Adrenal gland (tissue), 12 donors: Measurements from ENCODE around the gene PLXNA2. TPM values are rescaled to one million over a fixed set of nuclear protein-coding genes. Genes with fewer than 3 reads are reported as not detected.

Source experiments
- DNase-seq, 7 donors: peaks; one replicate each; pipeline ENCODE4 v3.0.0-alpha.2; 2019 to 2020
- H3K27ac ChIP-seq, 5 donors: fragments of 200-600 bp; sonication (generic) in 4 of 5; 1 replicate in 3 of 5; 2 replicates in 2 of 5; pipeline versions ENCODE4 v1.5.1 to v1.8.0; 2016 to 2020; ENCODE audit warnings: mild to moderate bottlenecking in 1 of 5
- H3K27me3 ChIP-seq: fragments of 200-600 bp; 2 replicates; pipeline ENCODE4 v1.8.0; 2021
- H3K36me3 ChIP-seq, 2 donors: fragments of 200-600 bp; replicated peaks in 1 of 2; 1 replicate in 1 of 2; 2 replicates in 1 of 2; pipeline versions ENCODE4 v1.5.1 to v1.8.0; 2018 to 2022
- H3K4me1 ChIP-seq, 2 donors: fragments of 200-600 bp; replicated peaks in 1 of 2; 1 replicate in 1 of 2; 2 replicates in 1 of 2; pipeline versions ENCODE4 v1.5.1 to v1.8.0; 2018 to 2021
- H3K4me3 ChIP-seq, 4 donors: fragments of 200-600 bp; sonication (generic) in 3 of 4; one replicate each; pipeline ENCODE4 v1.5.1; 2016 to 2018
- H3K9me3 ChIP-seq, 3 donors: fragments of 200-600 bp; sonication (generic) in 1 of 3; replicated peaks in 1 of 3; 1 replicate in 2 of 3; 2 replicates in 1 of 3; pipeline versions ENCODE4 v1.5.1 to v1.8.0; 2016 to 2021
- CTCF ChIP-seq, 6 experiments: fragments of 450-650 bp in 4 of 6; fragments of 200-600 bp in 2 of 6; sonication (generic) in 1 of 6; IDR thresholded peaks; 1 replicate in 5 of 6; 2 replicates in 1 of 6; pipeline versions ENCODE4 v1.5.1 to v1.8.0; 2016 to 2021; ENCODE audit warnings: antibody characterized with exemption in 6 of 6, mild to moderate bottlenecking in 2 of 6, moderate library complexity in 1 of 6
- POLR2A ChIP-seq, 2 donors: fragments of 450-650 bp; IDR thresholded peaks; one replicate each; pipeline ENCODE4 v1.6.1; 2017; ENCODE audit warnings: antibody characterized with exemption in 2 of 2, mild to moderate bottlenecking in 2 of 2, moderate library complexity in 1 of 2
- WGBS, 4 donors: extraction: QIAGEN DNeasy Blood & Tissue Kit in 2 of 4; methylation state at CpG; one replicate each; pipeline versions ENCODE4 v1.1.5 to v1.1.7; 2013 to 2017; 5-methylcytosine and 5-hydroxymethylcytosine counted together
- intact Hi-C, 2 donors: fragments of 100-400 bp; cut with DNase I; formaldehyde crosslinking; loops; one replicate each; pipeline versions ENCODE4 v1.14.1 to v1.15.0; 2022 to 2023
- polyA plus RNA-seq, 3 donors: library from polyadenylated mRNA; stranded (reverse); fragments of 200-250 nt in 2 of 3; fragments of 350-450 nt in 1 of 3; fragmentation: Illumina TruSeq in 1 of 3; extraction: RNeasy Lipid Tissue Mini Kit (QIAGEN cat#74804) in 1 of 3; gene quantifications; one replicate each; pipeline ENCODE4 v1.2.3, GENCODE V29; 2013 to 2014
- total RNA-seq, 9 donors: library from RNA; depleted of rRNA in 4 of 9; stranded (reverse); fragments of >200 nt in 4 of 9; fragments of 120-200 nt in 1 of 9; fragmentation: NEBNext Ultra II Directional in 1 of 9; extraction: Animal tissue kit (Norgen Biotek cat#: 25700) in 1 of 9; gene quantifications; one replicate each; pipeline versions ENCODE4 v1.1.0 to v1.2.4, GENCODE V29; 2013 to 2023
- donor health status: healthy with polysubstance abuse.
- donor health status: Bipolar disorder and iron deficiency.
- donor health status: DM: yes; HTN: yes; CAD: no.
- donor health status: DM: no; HTN: no; CAD: no.
- donor health status: DM: no; HTN: no; CAD: no.
- donor health status: DM: yes; HTN: yes; CAD: no.

PLXNA2 gene
- total and polyA plus RNA-seq, 12 donors, result 2.7 to 9.4 (median 4.5) TPM

GRCh38 chr1:208043691-208044181, 200.4 kb downstream of the PLXNA2 start:
- Histone ChIP-seq H3K4me1 (peaks cover 5 to 20% of the 10 kb centered on the region in 2 donors), H3K27ac (no peak overlapping the region), H3K4me3 (no peak overlapping the region), H3K9me3 (no peaks in the 10 kb centered on the region), H3K36me3 (peaks cover 0 to 7% of the 10 kb centered on the region in 2 donors), H3K27me3 (no peaks in the 10 kb centered on the region)
- 35 to 48% (median 46%) methylated on average over 7 to 10 of the region's 10 CpGs for WGBS, 4 donors
- intact Hi-C loops, result no loop called here
- TF ChIP-seq CTCF (IDR thresholded peaks at IDR 0.05), result no peak
- no peak for TF ChIP-seq POLR2A (IDR thresholded peaks at IDR 0.05)
- DNase-seq, result peak in 3 of 7 donors; percentile 11 to 66 (median 36)

- 89 to 93% (median 92%) methylated on average over 13 of the region's 13 CpGs for WGBS, 4 donors
- no peak for TF ChIP-seq CTCF (IDR thresholded peaks at IDR 0.05)
- TF ChIP-seq POLR2A (IDR thresholded peaks at IDR 0.05), result no peak
- Histone ChIP-seq H3K4me3 (no peak overlapping the region), H3K4me1 (peaks cover 0 to 14% of the 10 kb centered on the region in 2 donors), H3K36me3 (peaks cover 0 to 9% of the 10 kb centered on the region in 2 donors), H3K9me3 (no peaks in the 10 kb centered on the region), H3K27ac (no peak overlapping the region), H3K27me3 (no peaks in the 10 kb centered on the region)
- no peak for DNase-seq
- intact Hi-C loops, result no loop called here
Observed at GRCh38 chr1:208042868-208043267, 201.3 kb downstream of the PLXNA2 start.

GRCh38 chr1:208042041-208042615, 202.1 kb downstream of the PLXNA2 start:
- Histone ChIP-seq H3K36me3 (peaks cover 0 to 9% of the 10 kb centered on the region in 2 donors), H3K27me3 (no peaks in the 10 kb centered on the region), H3K9me3 (no peaks in the 10 kb centered on the region), H3K27ac (no peak overlapping the region), H3K4me3 (no peak overlapping the region), H3K4me1 (peaks cover 0 to 6% of the 10 kb centered on the region in 2 donors)
- intact Hi-C loops, result no loop called here
- no peak for DNase-seq
- no peak for TF ChIP-seq CTCF (IDR thresholded peaks at IDR 0.05)
- no peak for TF ChIP-seq POLR2A (IDR thresholded peaks at IDR 0.05)
- 92 to 95% (median 93%) methylated on average over 9 to 22 of the region's 22 CpGs for WGBS, 4 donors

GRCh38 chr1:208041505-208041904, 202.7 kb downstream of the PLXNA2 start:
- 95 to 98% (median 98%) methylated on average over 7 to 9 of the region's 9 CpGs for WGBS, 4 donors
- intact Hi-C loops, result no loop called here
- Histone ChIP-seq H3K27ac (no peak overlapping the region), H3K36me3 (peaks cover 0 to 9% of the 10 kb centered on the region in 2 donors), H3K9me3 (no peaks in the 10 kb centered on the region), H3K27me3 (no peaks in the 10 kb centered on the region), H3K4me3 (no peak overlapping the region), H3K4me1 (peaks cover 0 to 4% of the 10 kb centered on the region in 2 donors)
- DNase-seq, result no peak
- TF ChIP-seq POLR2A (IDR thresholded peaks at IDR 0.05) (no peak), CTCF (IDR thresholded peaks at IDR 0.05) (no peak)
